IPS-15b (cell line): ENCODE results near the gene SEPTIN14.
A peak's percentile ranks its signal among the peaks of the same experiment; 100 is the strongest.
"Not testable (repeated sequence)": the region's sequence is repeated elsewhere in the genome, so short reads cannot be mapped to it uniquely, and the experiment has no call there.

ENCODE experiments used
- H3K27me3 ChIP-seq: one replicate; pipeline ENCODE4 v1.6.1; 2013; ENCODE audit warnings: low read length; ENCODE audit not compliant: control insufficient read depth, insufficient read depth
- H3K36me3 ChIP-seq: one replicate; pipeline ENCODE4 v1.6.1; 2013; ENCODE audit warnings: low read length; ENCODE audit not compliant: control insufficient read depth, insufficient read depth
- H3K4me1 ChIP-seq: one replicate; pipeline ENCODE4 v1.6.1; 2013; ENCODE audit warnings: mild to moderate bottlenecking, low read length; ENCODE audit not compliant: control insufficient read depth, insufficient read depth
- H3K4me3 ChIP-seq: one replicate; pipeline ENCODE4 v1.5.1; 2013; ENCODE audit warnings: low read depth, low read length
- H3K9ac ChIP-seq: one replicate; pipeline ENCODE4 v1.6.1; 2013; ENCODE audit warnings: low read depth, mild to moderate bottlenecking, low read length
- H3K9me3 ChIP-seq: one replicate; pipeline ENCODE4 v1.6.1; 2013; ENCODE audit warnings: mild to moderate bottlenecking, low read length; ENCODE audit not compliant: control insufficient read depth, insufficient read depth

The SEPTIN14 gene

DNA sequence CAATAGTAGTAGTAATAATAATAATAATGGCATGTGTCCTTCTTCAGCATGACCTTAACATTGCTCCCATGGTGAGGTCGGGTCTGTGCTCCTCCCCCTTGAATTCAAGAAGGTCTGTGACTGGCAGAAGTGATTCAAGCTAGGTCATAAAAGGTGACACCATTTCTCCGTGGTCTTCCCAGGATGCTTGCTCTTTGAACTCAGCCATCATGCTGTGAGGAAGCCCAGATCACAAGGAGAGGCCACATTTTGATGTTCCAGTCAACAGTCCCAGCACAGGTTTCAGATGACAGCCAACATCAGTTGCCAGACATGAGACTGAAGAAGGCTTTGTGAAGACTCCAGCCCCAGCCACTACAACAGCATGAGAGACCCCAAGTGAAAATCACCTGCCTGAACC, 83.9 kb downstream of the SEPTIN14 start:
- no peaks in the 10 kb centered on the region for H3K27me3 ChIP-seq
- H3K4me1 ChIP-seq = no peaks in the 10 kb centered on the region
- no peak overlapping the region for H3K4me3 ChIP-seq
- no peak overlapping the region for H3K9ac ChIP-seq
- no peaks in the 10 kb centered on the region for H3K9me3 ChIP-seq
- no peaks in the 10 kb centered on the region for H3K36me3 ChIP-seq

DNA sequence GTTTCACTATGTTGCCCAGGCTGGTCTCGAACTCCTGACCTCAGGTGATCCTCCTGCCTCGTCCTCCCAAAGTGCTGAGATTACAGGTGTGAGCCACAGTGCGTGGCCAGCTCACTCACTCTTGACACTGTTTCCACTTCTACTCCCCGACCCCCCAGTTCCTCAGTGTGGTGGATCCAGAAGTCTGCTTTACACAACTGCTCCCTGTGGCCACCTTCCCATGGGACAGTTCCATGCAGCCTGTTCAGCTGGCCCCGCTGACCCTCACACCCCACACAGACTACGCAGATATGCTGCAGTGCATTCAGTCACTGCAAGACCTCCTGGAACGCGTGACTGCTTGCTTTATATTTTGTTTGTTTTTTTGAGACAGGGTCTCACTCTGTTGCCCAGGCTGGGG, 86.4 kb downstream of the SEPTIN14 start:
- no peaks in the 10 kb centered on the region for H3K27me3 ChIP-seq
- H3K4me3 ChIP-seq = no peak overlapping the region
- H3K4me1 ChIP-seq = no peaks in the 10 kb centered on the region

DNA sequence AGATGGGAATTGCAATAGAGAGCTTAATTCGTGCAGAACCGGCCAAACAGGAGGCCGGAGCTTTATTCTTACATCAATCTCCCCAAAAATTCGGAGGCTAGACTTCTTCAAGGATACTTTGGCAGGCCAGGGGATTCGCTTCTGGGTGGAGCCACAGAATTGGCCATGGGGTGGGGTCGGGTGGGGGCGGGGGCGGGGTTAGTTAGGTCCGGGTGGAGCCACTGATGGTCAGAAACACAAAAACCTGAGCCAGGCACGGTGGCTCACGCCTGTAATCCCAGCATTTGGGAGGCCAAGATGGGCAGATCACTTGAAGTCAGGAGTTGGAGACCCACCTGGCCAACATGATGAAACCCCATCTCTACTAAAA, 87.5 kb downstream of the SEPTIN14 start:
- Histone ChIP-seq H3K4me1 (no peaks in the 10 kb centered on the region), H3K4me3 (peak overlapping the region; percentile 18), H3K9me3 (no peaks in the 10 kb centered on the region), H3K27me3 (no peaks in the 10 kb centered on the region), H3K36me3 (no peaks in the 10 kb centered on the region), H3K9ac (no peak overlapping the region)

More for the DNA sequence above, 86.4 kb downstream of the SEPTIN14 start:
- Histone ChIP-seq H3K9me3 (no peaks in the 10 kb centered on the region), H3K36me3 (no peaks in the 10 kb centered on the region), H3K9ac (no peak overlapping the region)

DNA sequence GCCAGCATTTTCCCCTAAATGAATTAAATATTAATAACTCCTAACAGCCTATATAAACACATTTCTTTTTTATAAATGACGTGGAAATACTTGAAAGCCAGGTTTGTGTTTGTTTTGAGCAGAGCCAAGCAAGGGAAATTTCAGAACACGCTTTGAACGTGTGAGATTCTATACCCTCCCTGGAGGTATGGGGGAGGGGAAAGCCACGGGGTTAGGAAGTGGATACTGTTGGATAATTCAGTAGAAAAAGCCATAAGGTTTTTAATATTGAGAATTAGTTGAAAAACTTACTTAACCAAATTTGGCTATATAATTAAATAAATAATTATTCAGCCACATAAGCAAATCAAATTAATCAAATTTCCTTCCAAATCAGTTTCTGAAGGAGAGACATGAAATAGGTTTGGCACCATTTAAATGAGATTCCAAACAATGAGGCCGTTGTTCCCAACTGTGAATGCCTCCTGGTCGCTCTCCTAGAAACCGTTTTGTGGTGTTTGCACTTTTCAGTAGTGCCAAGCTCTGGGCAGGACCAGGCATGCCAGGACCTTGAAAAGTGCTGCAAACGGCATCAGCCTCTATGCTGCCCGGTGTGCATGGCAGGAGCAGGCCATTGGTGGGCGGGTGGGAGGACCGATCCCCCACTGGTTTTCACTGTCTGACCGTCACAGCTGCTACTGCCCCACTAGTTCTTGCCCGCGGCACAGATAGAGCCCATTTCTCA, 88.1 kb downstream of the SEPTIN14 start:
- H3K9ac ChIP-seq = no peak overlapping the region
- no peaks in the 10 kb centered on the region for H3K9me3 ChIP-seq
- H3K4me3 ChIP-seq = peak overlapping the region; percentile 18
- H3K36me3 ChIP-seq = no peaks in the 10 kb centered on the region
- no peaks in the 10 kb centered on the region for H3K4me1 ChIP-seq
- no peaks in the 10 kb centered on the region for H3K27me3 ChIP-seq

DNA sequence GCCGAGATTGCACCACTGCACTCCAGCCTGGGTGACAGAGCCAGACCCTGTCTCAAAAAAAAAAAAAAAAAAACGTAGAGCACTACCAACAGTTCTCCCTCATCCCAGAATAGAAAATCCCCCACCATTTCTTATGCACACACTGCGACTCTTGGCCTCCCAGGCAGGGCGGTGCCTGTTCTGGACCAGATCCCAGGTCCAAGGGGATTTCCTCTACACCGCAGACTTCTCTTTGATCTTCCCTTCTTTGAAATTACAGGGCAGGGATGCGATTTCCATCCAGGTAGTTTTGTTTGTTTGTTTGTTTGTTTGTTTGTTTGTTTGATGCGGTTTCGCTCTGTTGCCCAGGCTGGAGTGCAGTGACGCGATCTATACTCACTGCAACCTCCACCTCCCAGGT, 91.8 kb downstream of the SEPTIN14 start:
- Histone ChIP-seq H3K9me3 (no peaks in the 10 kb centered on the region), H3K36me3 (no peaks in the 10 kb centered on the region), H3K4me1 (no peaks in the 10 kb centered on the region), H3K9ac (no peak overlapping the region), H3K4me3 (no peak overlapping the region), H3K27me3 (no peaks in the 10 kb centered on the region)

DNA sequence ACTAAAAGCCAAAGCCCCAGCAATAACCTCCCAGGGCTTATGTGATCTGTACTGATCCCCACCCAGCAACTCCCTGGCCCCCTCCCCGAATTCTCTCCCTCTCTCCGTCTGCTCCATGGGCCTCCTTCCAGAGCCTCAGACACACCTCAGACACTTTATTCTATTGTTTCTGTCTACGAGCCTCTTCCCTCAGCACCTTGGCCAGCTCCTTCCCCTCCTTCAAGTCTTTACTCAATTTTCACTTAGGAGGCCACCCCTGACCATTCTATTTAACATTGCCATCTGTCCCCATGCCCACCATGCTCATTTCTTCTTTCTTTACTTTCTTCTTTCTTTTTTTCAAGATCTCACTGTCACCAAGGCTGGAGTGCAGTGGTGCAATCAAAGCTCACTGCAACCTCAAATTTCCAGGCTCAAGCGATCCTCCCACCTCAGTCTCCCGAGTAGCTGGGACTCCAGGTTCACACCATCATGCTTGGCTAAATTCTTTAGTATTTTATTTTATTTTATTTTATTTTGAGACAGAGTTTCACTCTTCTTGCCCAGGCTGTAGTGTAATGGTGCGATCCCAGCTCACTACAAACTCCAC, 109.2 kb downstream of the SEPTIN14 start:
- not testable (repeated sequence) for H3K27me3 ChIP-seq, H3K4me3 ChIP-seq, H3K36me3 ChIP-seq, H3K9ac ChIP-seq, H3K4me1 ChIP-seq, H3K9me3 ChIP-seq

DNA sequence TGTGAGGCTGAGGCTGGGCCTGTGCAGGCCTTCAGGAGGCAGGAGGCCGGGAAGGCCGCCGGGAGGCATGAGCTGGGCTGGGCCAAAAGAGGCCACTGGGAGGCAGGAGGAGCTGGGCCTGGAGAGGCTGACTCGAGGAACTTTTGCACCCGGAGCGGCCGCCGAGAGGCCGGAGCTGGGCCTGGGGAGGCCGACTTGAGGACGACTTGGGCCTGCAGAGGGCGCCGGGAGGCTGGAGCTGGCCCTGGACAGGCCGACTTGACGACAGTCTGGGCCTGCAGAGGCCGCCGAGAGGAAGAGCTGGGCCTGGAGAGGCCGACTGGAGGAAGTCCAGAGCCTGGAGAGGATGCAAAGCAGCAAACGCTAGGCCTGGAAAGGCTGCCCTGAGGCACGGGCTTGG, 117.8 kb downstream of the SEPTIN14 start:
- H3K9ac ChIP-seq, H3K4me3 ChIP-seq, H3K27me3 ChIP-seq, H3K4me1 ChIP-seq, H3K36me3 ChIP-seq, H3K9me3 ChIP-seq: not testable (repeated sequence)
